ENCODE data around the gene MAPKBP1.

The MAPKBP1 gene

DNA sequence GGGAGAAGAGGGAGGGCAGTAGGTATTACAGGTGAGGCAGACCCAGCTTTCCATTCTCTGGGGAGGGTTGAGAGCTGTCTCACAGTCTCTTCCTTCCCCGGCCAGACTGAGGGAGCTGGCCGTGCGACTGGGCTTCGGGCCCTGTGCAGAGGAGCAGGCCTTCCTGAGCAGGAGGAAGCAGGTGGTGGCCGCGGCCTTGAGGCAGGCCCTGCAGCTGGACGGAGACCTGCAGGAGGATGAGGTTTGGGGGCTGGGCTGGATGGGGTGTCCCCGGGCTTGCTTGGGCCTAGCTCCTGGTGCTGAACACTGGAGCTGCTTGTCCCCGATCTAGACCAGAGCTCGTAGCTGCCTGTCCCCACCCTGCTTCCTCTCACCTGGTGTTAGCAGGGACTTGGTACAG is 69.3 kb downstream of the MAPKBP1 start:
- DNase-seq (ENCODE audit: insufficient read length, low spot score) (no peak), FAIRE-seq (no peak)
- TF ChIP-seq, protein P1, sequence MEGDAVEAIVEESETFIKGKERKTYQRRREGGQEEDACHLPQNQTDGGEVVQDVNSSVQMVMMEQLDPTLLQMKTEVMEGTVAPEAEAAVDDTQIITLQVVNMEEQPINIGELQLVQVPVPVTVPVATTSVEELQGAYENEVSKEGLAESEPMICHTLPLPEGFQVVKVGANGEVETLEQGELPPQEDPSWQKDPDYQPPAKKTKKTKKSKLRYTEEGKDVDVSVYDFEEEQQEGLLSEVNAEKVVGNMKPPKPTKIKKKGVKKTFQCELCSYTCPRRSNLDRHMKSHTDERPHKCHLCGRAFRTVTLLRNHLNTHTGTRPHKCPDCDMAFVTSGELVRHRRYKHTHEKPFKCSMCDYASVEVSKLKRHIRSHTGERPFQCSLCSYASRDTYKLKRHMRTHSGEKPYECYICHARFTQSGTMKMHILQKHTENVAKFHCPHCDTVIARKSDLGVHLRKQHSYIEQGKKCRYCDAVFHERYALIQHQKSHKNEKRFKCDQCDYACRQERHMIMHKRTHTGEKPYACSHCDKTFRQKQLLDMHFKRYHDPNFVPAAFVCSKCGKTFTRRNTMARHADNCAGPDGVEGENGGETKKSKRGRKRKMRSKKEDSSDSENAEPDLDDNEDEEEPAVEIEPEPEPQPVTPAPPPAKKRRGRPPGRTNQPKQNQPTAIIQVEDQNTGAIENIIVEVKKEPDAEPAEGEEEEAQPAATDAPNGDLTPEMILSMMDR (IDR thresholded peaks at IDR 0.05; ENCODE audit: insufficient read depth, missing control alignments), result no peak

DNA sequence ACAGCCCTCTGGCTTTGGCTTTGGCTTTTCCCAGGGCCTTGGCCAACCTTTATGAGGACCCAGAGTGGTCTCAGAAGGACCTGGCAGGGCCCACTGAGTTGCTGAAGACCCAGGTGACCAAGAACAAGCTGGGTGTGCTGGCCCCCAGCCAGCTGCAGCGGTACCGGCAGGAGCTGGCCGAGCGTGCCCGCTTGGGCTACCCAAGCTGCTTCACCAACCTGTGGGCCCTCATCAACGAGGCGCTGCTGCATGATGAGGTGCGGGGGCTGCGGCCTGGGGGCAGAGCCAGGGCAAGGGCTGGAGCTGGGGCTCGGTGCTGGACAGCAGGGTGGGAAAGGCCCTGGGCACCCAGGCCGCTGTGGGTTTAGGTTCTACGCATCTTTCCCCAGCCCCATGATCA is 70.5 kb downstream of the MAPKBP1 start:
- DNase-seq (ENCODE audit: insufficient read length, low spot score) (no peak), FAIRE-seq (no peak)

DNA sequence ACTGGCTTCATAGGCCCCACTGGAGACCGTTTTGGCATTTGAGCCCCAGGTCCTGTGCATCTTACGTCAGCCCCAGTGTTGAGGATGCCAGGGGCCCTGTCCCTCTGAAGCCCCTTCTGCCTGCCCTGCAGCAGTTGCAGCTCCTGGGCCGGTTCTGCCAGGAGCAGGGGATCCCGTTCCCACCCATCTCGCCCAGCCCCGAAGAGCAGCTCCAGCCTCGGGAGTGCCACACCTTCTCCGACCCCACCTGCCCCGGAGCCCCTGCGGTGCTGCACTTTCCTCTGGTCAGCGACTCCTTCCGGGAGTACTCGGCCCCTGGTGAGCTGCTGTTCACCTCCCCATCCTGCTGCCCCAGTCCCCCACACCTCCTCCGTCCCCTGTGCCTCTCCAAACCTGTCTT is 72.9 kb downstream of the MAPKBP1 start:
- TF ChIP-seq, protein P1 (IDR thresholded peaks at IDR 0.05; ENCODE audit: insufficient read depth, missing control alignments), result no peak
- DNase-seq (ENCODE audit: insufficient read length, low spot score), result no peak
- no peak for FAIRE-seq

More for the DNA sequence above, 70.5 kb downstream of the MAPKBP1 start:
- TF ChIP-seq, protein P1 (IDR thresholded peaks at IDR 0.05; ENCODE audit: insufficient read depth, missing control alignments), result no peak

DNA sequence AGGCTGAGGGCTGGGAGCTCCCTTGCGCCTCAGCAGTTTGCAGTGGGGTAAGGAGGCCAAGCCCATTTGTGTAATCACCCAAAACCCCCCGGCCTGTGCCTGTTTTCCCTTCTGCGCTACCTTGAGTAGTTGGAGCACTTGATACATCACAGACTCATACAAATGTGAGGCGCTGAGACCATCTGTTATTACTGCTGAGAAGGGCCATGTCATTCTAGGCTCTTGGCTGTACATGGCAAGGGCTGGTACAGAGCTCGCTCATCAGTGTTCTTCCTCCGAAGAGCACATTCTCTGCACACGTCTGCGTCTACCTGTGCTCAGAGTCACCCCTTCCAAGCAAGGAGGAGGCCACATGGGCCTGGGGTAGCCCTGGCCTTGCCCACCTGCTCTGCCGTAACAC is 73.7 kb downstream of the MAPKBP1 start:
- TF ChIP-seq, protein P1 (IDR thresholded peaks at IDR 0.05; ENCODE audit: insufficient read depth, missing control alignments), result no peak
- FAIRE-seq (no peak), DNase-seq (ENCODE audit: insufficient read length, low spot score) (no peak)

DNA sequence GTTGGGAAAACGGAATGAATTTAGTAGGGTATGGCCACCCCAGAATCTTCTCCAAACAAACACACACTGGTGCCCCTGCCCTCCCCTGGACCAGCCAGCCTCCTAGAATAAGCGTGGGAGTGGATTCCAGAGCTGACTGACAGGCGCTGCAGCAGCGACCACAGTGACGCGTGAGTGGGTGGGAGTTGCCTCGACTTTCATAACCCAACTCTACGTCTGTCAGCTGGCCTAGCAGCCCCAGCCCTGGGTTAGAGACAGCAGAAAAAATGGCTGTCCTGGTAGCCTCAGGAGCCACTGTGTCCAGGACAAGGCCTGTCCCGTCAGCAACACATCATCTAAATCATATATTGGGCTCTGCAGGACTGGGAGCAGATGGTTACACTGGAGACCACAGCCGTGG is 74.3 kb downstream of the MAPKBP1 start:
- FAIRE-seq (no peak), DNase-seq (ENCODE audit: insufficient read length, low spot score) (no peak)
- TF ChIP-seq, protein P1 (IDR thresholded peaks at IDR 0.05; ENCODE audit: insufficient read depth, missing control alignments), result no peak

DNA sequence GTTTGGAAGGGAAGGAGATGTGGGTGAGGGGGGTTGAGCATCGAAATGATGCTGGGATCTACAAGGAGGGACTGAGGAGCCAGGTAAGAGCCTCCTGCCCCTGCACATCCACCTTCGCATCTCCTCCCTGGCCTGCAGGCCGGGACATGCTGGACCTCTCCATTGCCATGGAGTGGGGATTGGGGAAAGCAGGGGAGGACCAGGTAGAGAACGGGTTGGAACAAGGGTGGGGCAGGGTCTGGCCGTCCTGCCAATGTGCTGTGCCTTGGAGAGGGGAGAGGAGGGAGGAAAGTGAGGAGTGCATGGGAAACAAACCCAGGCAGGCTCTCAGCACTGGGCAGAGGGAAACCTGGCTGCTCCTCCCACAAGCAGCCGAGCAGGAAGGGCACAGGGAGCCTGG is 74.9 kb downstream of the MAPKBP1 start:
- DNase-seq (ENCODE audit: insufficient read length, low spot score) (no peak), FAIRE-seq (no peak)
- TF ChIP-seq, protein P1 (IDR thresholded peaks at IDR 0.05; ENCODE audit: insufficient read depth, missing control alignments), result no peak

DNA sequence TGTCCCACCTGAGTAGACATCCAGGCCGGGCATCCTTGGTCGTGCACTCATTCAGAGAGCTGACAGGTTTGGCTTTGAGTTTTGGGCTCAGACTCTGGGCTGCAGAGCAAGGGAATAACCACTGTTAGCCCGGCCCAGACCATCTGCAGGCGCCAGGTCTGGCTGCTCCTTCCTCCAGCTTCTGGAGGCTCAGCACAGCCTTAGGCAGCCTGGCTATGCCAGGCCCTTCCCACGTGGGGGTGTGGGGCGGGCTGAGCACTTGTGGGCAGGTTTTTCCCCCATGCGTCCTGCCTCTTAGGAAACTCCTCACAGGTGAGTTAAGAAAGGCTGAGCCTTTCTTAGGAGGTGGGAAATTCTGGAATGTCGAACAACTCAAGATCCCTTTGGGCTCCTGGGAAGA is 75.6 kb downstream of the MAPKBP1 start:
- TF ChIP-seq, protein P1 (IDR thresholded peaks at IDR 0.05; ENCODE audit: insufficient read depth, missing control alignments), result no peak
- FAIRE-seq, result no peak
- DNase-seq (ENCODE audit: insufficient read length, low spot score), result no peak

All from D721Med (cell line).